ENCODE results near the gene ASAH2B. TPM values are rescaled to one million over a fixed set of nuclear protein-coding genes. Genes with fewer than 3 reads are reported as not detected.

The ASAH2B gene
- total RNA-seq, 1 donor = 5.7 TPM

DNA sequence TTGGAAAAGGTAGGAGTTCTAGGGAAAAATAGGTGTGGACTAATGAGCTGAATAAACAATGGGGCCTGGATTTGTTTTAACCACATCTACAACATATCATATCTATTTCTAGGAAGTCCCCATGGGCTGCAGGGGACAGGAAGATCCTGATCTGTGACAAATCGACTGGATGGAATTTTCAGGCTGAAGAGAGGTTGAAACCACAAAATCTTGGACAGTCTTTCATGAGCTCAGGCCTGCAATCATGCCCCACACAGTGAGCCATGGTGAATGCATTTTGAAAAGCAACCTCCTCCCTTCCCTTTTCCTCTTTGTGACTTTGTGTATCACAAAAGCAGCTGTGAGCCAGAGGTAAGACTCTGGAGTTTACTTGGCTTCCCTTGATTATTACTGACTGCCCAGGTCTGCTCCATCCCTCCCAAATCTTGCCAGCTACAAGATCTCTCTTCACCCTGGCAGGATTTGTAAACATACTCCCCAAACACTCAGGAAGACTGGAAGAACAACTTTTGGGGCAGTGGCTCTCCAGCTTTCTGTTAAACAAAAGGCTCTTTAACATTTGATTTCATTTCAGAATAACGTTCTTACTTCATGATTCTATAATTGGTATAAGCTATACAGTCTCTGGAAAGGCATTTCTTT is 66.4 kb downstream of the ASAH2B start:
- TF ChIP-seq, protein P1, sequence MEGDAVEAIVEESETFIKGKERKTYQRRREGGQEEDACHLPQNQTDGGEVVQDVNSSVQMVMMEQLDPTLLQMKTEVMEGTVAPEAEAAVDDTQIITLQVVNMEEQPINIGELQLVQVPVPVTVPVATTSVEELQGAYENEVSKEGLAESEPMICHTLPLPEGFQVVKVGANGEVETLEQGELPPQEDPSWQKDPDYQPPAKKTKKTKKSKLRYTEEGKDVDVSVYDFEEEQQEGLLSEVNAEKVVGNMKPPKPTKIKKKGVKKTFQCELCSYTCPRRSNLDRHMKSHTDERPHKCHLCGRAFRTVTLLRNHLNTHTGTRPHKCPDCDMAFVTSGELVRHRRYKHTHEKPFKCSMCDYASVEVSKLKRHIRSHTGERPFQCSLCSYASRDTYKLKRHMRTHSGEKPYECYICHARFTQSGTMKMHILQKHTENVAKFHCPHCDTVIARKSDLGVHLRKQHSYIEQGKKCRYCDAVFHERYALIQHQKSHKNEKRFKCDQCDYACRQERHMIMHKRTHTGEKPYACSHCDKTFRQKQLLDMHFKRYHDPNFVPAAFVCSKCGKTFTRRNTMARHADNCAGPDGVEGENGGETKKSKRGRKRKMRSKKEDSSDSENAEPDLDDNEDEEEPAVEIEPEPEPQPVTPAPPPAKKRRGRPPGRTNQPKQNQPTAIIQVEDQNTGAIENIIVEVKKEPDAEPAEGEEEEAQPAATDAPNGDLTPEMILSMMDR (IDR thresholded peaks at IDR 0.05; ENCODE audit: insufficient read depth, low read length) = no peak
- no peak for DNase-seq (ENCODE audit: low read depth)
- no peak overlapping the region for H3K4me3 ChIP-seq (ENCODE audit: low read depth, low read length)

DNA sequence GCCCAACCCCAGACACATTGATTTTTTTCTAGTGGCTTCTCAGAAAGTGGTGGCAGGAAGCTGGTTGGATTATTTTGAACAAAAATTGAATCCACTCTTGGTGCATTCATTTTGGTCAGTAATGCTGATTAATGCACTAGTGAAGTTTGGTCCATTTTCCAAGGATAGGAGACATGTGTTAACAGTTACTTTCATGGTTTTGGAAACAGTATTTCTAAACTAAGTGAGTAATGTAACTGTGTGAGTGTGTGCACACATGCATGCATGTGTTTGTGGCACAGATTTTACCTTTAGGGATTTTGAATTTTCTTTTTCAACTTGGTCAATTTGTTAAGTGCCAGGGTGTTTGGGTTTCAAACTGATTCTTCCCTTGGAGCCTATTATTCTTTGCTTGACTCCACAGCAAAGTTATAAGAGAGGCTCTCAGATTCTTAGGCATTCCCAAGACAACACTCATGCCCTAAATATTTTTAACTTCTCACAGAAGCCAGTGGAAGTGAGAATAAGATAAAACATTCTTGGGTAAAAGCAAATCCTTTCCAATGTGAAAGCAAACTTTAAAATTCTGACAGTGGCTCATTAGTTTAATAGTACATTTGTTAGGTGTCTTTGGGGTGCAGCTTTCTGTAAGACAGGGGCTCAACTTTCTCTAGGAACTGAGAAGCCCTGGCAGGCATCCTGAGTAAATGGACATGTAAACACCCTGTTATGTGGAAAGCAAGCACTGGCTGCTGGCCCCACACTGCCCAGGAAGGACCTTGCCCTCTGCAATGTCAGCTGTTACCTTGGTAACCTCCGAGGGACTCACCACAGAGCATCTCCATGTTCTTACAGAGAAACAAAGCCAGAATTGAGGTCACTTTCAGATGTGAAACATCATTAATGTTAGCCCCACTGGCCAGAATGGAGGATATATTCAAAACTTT is 68.4 kb downstream of the ASAH2B start:
- H3K4me3 ChIP-seq (ENCODE audit: low read depth, low read length) = no peak overlapping the region
- TF ChIP-seq, protein P1 (IDR thresholded peaks at IDR 0.05; ENCODE audit: insufficient read depth, low read length) = no peak
- peak; percentile 15 for DNase-seq (ENCODE audit: low read depth)

Other genes starting within 250 kb of the ASAH2B start
- gene SGMS1, start 116.0 kb upstream of the ASAH2B start, total RNA-seq (ENCODE audit: low replicate concordance) = 61.2 and 122 TPM in 2 replicates
- gene A1CF, start 145.7 kb downstream of the ASAH2B start, total RNA-seq (ENCODE audit: low replicate concordance) = not detected in 2 replicates

Measured in fibroblast of the aortic adventitia (primary cell).